Measurements from ENCODE around the gene TLE1. TPM values are rescaled to one million over a fixed set of nuclear protein-coding genes. Genes with fewer than 3 reads are reported as not detected.

TLE1 gene
- total and polyA plus RNA-seq, 9 of the 15 experiments (the other 6 are each of a cell fraction or from before 2014, with no cell fraction given) = 0.11 TPM; not detected in 8

DNA sequence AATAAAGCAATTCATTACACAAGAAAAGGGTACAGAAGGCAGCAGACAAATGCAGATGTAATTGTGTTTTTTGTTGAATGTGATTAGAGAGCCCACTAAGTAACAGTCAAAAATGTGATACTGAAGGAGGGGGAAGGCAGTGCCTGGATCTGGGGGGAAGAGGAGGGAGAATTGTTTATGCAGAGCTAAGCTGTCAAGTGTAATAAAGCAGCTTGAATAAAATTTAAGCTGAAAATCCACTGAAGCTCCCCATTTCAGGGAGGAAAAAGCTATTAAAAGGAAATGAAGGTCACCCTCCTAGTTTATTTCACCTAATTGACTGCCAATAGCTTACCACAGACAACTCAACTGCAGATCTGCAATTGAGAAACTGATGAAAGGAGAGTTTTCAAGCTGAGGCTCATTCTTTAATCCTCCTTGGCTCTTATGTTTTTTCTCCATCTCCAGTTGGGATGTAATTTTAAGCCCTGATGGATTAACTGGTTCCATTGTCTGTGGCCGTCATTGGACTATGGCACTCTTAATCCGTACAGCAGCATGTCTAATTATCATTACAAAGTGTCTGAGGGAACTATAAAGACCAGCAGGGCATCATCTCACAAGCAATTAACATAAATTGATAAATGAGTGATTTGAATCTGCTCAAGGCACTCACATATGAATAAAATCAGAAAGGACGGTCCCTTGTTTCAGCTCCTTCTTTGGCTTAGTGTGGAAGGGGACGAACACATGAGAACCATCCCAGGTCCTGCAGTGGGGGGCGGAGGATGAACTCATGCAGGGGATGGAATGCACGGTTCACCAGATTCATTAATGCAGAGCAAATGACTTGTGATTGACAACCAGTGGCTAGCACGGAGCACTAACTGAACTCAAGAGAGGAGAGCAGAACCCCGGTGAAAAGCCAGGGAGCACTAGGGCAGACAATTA, 38.5 kb downstream of the TLE1 start (continued):
- TF ChIP-seq, protein P1, sequence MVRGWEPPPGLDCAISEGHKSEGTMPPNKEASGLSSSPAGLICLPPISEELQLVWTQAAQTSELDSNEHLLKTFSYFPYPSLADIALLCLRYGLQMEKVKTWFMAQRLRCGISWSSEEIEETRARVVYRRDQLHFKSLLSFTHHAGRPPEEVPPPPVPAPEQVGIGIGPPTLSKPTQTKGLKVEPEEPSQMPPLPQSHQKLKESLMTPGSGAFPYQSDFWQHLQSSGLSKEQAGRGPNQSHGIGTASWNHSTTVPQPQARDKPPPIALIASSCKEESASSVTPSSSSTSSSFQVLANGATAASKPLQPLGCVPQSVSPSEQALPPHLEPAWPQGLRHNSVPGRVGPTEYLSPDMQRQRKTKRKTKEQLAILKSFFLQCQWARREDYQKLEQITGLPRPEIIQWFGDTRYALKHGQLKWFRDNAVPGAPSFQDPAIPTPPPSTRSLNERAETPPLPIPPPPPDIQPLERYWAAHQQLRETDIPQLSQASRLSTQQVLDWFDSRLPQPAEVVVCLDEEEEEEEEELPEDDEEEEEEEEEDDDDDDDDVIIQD (CRISPR knock-in tag; IDR thresholded peaks at IDR 0.05) = no peak

DNA sequence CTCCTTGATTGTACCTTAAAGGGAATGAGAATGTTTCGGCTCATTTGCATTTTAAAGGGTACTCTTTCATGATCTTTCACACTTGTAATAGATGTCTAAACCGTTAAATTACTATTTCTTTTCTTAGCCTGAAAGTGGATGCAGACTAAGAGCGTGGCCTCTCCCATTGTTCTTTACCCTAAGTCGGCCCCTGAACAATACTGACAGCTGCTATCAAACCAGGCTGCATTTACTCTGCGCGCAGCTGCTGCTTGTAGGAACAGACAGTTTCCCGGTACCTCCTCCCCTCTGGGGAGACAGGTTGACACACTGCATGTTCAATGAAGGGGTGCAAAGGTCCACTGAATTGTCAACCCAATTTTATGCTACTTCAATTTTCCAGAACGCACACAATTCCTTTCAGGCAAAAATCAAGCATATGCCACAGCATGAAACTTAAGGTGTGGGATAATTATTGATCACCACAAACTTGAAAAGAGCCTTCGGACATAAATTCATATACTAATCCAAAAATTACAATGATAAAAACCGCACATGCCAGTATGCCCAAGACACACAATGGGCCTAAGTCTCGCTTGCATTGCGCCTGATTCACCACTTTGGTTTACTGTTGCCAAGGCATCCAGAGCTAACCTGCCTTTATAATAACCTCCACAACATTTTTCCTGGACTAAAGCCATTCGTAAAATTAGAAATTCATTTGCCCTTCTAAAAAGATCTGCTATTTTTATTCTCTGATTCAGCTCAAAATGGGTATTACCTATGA, 39.7 kb downstream of the TLE1 start:
- Histone ChIP-seq H3K9me1 (ENCODE audit: control insufficient read depth, insufficient read depth, low read length) (no peaks in the 10 kb centered on the region), H3K27me3 (ENCODE audit: control insufficient read depth in 2 of 2, insufficient read depth in 2 of 2, low read length in 2 of 2) (no peaks in the 10 kb centered on the region), H4K20me1 (replicated peaks; ENCODE audit: control insufficient read depth, insufficient read depth, low read length) (no peaks in the 10 kb centered on the region), H3K4me2 (ENCODE audit: insufficient read depth, low read length) (no peak overlapping the region), H3K27ac (ENCODE audit: extremely low read depth, low read depth, low read length) (no peak overlapping the region), H3K79me2 (ENCODE audit: control insufficient read depth, insufficient read depth, low read length) (no peaks in the 10 kb centered on the region), H3K9me3 (replicated peaks; ENCODE audit: control insufficient read depth, insufficient read depth, low read depth, low read length) (no peaks in the 10 kb centered on the region), H3K4me3 (no peak overlapping the region), H2AFZ (ENCODE audit: low read depth, low read length) (no peak overlapping the region), H3K9ac (ENCODE audit: insufficient read depth in 1 of 2, low read depth in 2 of 2, low read length in 2 of 2) (no peak overlapping the region), H3K4me1 (replicated peaks in 1 of 2; ENCODE audit: control insufficient read depth in 2 of 2, insufficient read depth in 2 of 2, low read length in 2 of 2) (no peaks in the 10 kb centered on the region), H3K36me3 (ENCODE audit: control insufficient read depth, insufficient read depth, low read length) (no peaks in the 10 kb centered on the region)
- in situ Hi-C loops (cut with MboI) (no loop called here), intact Hi-C loops (cut with micrococcal nuclease) (no loop called here)
- ATAC-seq (no peak), FAIRE-seq (no peak), DNase-seq (ENCODE audit: extremely low read depth in 1 of 4, low spot score in 3 of 4) (no peak)
- TF ChIP-seq TCF7 (IDR thresholded peaks at IDR 0.05; ENCODE audit: borderline replicate concordance) = no peak
- no TSS peak for BruUV-seq (replicated peaks)
- ChIA-PET CTCF (ENCODE audit: low intra/inter-chr PET ratio) (no interaction called here), POLR2A (no interaction called here)
- WGBS (ENCODE audit: insufficient coverage, low coverage, missing lambda C conversion rate) = 2% methylated on average over 13 of the region's 13 CpGs
